ENCODE data around the gene EMC7. TPM values are rescaled to one million over a fixed set of nuclear protein-coding genes. Genes with fewer than 3 reads are reported as not detected.

Gene EMC7
- total RNA-seq, 1 donor from 2014 or later: 29.8 TPM

DNA sequence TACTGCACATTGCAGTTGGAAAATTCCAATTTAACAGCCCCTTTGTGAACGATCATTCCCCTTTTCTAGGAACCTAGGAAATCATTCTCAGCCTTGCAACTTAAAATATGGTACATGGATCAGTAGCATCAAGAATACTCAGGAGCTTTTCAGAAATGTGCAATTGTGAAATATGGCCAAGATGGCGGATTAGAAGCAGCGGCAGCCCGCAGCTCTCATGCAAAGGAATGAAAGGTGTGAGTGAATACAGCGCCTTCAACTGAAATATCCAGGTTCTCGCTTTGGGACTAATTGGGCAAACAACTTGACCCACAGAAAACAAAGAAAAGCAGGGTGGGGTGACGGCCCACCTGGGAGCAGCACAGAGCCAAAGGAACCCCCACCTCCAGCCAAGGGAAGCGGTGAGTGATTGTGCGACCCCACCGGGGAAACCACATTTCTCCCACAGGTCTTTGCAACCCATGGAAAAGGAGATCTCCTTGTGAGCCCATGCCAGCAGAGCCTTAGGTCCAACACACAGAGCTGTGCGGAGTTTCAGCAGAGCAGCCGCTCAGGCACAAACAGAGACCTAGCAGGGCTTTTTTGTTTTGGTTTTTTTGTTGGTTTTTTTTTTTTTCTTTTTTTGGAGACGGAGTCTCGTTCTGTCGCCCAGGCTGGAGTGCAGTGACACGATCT lies 55.1 kb downstream of the EMC7 start:
- Mint-ChIP-seq H3K36me3 (ENCODE audit: low read depth) (peaks cover 18% of the 10 kb centered on the region), H3K27ac (ENCODE audit: unreplicated experiment) (no peak overlapping the region)
- no peak for DNase-seq (ENCODE audit: low read depth, low spot score)

GRCh38 chr15:34043813-34044212 lies 57.8 kb downstream of the EMC7 start:
- peaks cover 5% of the 10 kb centered on the region for H3K27me3 Mint-ChIP-seq (ENCODE audit: low read depth)
- H3K36me3 Mint-ChIP-seq (ENCODE audit: low read depth): no peaks in the 10 kb centered on the region
- H3K4me3 Mint-ChIP-seq: peak overlapping the region; percentile 14
- H3K4me1 Mint-ChIP-seq: peaks cover 11% of the 10 kb centered on the region
- DNase-seq (ENCODE audit: low read depth, low spot score): no peak
- TF ChIP-seq, protein P1, sequence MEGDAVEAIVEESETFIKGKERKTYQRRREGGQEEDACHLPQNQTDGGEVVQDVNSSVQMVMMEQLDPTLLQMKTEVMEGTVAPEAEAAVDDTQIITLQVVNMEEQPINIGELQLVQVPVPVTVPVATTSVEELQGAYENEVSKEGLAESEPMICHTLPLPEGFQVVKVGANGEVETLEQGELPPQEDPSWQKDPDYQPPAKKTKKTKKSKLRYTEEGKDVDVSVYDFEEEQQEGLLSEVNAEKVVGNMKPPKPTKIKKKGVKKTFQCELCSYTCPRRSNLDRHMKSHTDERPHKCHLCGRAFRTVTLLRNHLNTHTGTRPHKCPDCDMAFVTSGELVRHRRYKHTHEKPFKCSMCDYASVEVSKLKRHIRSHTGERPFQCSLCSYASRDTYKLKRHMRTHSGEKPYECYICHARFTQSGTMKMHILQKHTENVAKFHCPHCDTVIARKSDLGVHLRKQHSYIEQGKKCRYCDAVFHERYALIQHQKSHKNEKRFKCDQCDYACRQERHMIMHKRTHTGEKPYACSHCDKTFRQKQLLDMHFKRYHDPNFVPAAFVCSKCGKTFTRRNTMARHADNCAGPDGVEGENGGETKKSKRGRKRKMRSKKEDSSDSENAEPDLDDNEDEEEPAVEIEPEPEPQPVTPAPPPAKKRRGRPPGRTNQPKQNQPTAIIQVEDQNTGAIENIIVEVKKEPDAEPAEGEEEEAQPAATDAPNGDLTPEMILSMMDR (conservative IDR thresholded peaks at IDR 0.05): no peak
- no peak overlapping the region for H3K27ac Mint-ChIP-seq (ENCODE audit: unreplicated experiment)
- H3K9me3 Mint-ChIP-seq: no peaks in the 10 kb centered on the region

More for the DNA sequence above, 55.1 kb downstream of the EMC7 start:
- TF ChIP-seq, protein P1 (conservative IDR thresholded peaks at IDR 0.05): no peak
- Mint-ChIP-seq H3K4me1 (no peaks in the 10 kb centered on the region), H3K27me3 (ENCODE audit: low read depth) (peaks cover 16% of the 10 kb centered on the region), H3K9me3 (peaks cover 18% of the 10 kb centered on the region), H3K4me3 (no peak overlapping the region)

DNA sequence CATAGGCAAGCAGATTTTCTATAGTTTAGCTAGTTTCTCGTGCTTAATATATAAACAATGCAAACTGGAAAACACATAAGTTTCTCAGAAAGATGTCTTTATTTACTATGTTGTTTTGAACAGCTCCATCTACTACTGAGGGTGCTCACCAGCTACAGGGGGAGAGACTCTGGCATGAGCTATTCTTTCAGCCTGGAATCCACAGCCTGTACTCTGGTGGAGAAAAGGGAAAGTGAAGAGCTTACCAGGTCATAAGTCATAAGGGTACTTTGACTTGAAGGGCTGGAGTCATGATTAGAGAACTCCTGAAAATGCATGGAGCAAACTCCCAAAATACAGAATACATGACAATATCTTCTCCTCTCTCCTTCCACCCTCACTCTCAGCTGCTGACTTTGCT lies 58.3 kb downstream of the EMC7 start:
- Mint-ChIP-seq H3K9me3 (no peaks in the 10 kb centered on the region), H3K36me3 (ENCODE audit: low read depth) (no peaks in the 10 kb centered on the region), H3K4me3 (peak overlapping the region; percentile 58), H3K27me3 (ENCODE audit: low read depth) (peaks cover 5% of the 10 kb centered on the region), H3K4me1 (peaks cover 11% of the 10 kb centered on the region), H3K27ac (ENCODE audit: unreplicated experiment) (no peak overlapping the region)
- DNase-seq (ENCODE audit: low read depth, low spot score): no peak
- TF ChIP-seq, protein P1 (conservative IDR thresholded peaks at IDR 0.05): no peak

DNA sequence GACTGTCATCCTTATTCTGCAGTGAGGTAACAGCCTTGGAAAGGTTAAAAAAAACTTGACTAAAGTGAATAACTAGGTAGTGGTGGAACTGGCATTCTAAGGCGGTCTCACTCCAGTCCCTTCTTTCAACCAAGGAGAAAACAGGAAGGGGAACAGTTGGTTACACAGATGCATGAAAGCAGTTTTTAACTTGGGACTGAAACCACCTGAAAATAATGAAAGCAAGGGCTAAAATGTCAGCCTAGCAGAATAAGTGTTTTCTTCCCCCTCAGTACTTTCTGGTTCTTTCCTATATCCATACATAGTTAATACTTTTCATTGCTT lies 61.9 kb downstream of the EMC7 start:
- Mint-ChIP-seq H3K27ac (ENCODE audit: unreplicated experiment) (no peak overlapping the region), H3K4me1 (peaks cover 22% of the 10 kb centered on the region), H3K27me3 (ENCODE audit: low read depth) (no peaks in the 10 kb centered on the region), H3K9me3 (no peaks in the 10 kb centered on the region), H3K36me3 (ENCODE audit: low read depth) (no peaks in the 10 kb centered on the region), H3K4me3 (peak overlapping the region; percentile 91)
- TF ChIP-seq, protein P1 (conservative IDR thresholded peaks at IDR 0.05): no peak
- DNase-seq (ENCODE audit: low read depth, low spot score): no peak

DNA sequence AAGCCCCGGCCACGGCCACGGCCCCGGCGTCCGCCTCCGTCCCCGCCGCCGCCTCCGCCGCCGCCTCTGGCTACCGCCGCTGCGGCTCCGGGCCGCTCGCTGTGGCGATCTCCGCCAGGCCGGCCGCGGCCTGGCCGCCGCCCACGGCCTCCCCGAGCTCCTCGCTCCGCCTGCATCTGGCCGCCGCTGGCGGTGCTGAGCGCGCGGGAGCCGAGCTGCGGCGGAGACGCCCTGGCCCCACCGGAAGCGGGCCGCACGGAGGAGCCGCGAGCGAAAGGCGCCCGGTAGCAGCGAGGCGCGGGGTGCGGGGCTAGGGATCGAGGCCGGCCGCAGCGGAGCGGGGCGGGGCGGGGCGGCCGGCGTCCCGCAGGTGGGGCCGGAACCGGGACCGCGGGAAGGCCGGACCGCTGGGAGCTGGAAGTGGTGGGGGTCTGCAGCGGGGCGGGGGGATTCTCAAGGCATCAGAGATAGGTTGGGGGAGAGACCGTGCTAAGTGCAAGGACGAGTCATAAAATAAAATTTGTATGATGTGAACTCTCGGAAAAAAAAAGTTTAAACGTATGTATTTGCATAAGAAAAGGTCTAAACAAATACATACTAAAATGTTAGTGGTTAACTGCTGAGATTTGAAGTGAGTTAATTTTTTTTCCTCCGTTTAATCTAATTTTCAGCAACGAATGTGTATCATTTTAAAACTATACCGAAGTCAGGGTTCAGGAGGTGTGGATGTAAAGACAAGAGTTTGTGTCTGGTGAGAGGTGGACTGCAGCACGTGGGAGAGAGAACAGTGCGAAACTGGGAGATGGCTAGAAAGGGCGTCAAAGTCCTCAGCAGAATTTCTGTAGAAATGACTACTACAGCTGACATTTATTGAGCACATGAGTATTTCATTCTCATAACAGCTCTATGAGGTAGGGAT lies 62.5 kb downstream of the EMC7 start, which contains the start of gene AVEN:
Gene AVEN, minus strand, starts transcription at position 334 of the 919 bp plus-strand sequence. Its CDS starts 158 bp downstream, at position 176.
- H3K27me3 Mint-ChIP-seq (ENCODE audit: low read depth): no peaks in the 10 kb centered on the region
- peak; percentile 45 for DNase-seq (ENCODE audit: low read depth, low spot score)
- no peaks in the 10 kb centered on the region for H3K36me3 Mint-ChIP-seq (ENCODE audit: low read depth)
- H3K9me3 Mint-ChIP-seq: no peaks in the 10 kb centered on the region
- H3K4me3 Mint-ChIP-seq: peak within 1 kb of the TSS; percentile 91
- H3K27ac Mint-ChIP-seq (ENCODE audit: unreplicated experiment): peak within 1 kb of the TSS; percentile 85
- TF ChIP-seq, protein P1 (conservative IDR thresholded peaks at IDR 0.05): no peak
- peaks cover 22% of the 10 kb centered on the region for H3K4me1 Mint-ChIP-seq

Data from neural crest cell (in vitro differentiated cells).